T-helper 2 cell treated with Interferon-gamma antibody and Interleukin-4, amounts not matched to agents 100 ng/mL and 5 ng/mL, for 36 hours (primary cell): ENCODE measurements around the gene LMF1. TPM values are rescaled to one million over a fixed set of nuclear protein-coding genes. Genes with fewer than 3 reads are reported as not detected.

Experiments used
- intact Hi-C: fragments of 100-400 bp; cut with micrococcal nuclease; formaldehyde crosslinking; loops from one replicate; pipeline ENCODE4 v1.15.1; 2023
- total RNA-seq: library from RNA; stranded (reverse); gene quantifications from 2 replicates; pipeline ENCODE4 v1.2.3, GENCODE V29; 2022

Gene LMF1
- total RNA-seq, 1 donor from 2014 or later = 19.4 TPM

GRCh38 chr16:1003391-1004347 lies 32.9 kb upstream of the LMF1 start:
- intact Hi-C loops = no loop called here

GRCh38 chr16:1002399-1003166 lies 31.8 kb upstream of the LMF1 start:
- intact Hi-C loops = no loop called here

GRCh38 chr16:1001096-1001495 lies 30.3 kb upstream of the LMF1 start:
- intact Hi-C loops = no loop called here

GRCh38 chr16:1000608-1001007 lies 29.8 kb upstream of the LMF1 start:
- intact Hi-C loops = no loop called here

GRCh38 chr16:999677-1000076 lies 28.9 kb upstream of the LMF1 start:
- intact Hi-C loops = no loop called here

- intact Hi-C loops = no loop called here
Measured at GRCh38 chr16:998615-999014, 27.8 kb upstream of the LMF1 start.

- intact Hi-C loops = no loop called here
Measured at GRCh38 chr16:998211-998610, 27.4 kb upstream of the LMF1 start.

- intact Hi-C loops = no loop called here
Measured at GRCh38 chr16:997440-998051, 26.8 kb upstream of the LMF1 start.

- intact Hi-C loops = no loop called here
Measured at GRCh38 chr16:996681-997080, 25.9 kb upstream of the LMF1 start.

- intact Hi-C loops = no loop called here
Measured at GRCh38 chr16:995783-996182, 25.0 kb upstream of the LMF1 start.

GRCh38 chr16:995087-995486 lies 24.3 kb upstream of the LMF1 start:
- intact Hi-C loops = no loop called here

- intact Hi-C loops = no loop called here
Measured at GRCh38 chr16:993731-994130, 22.9 kb upstream of the LMF1 start.

GRCh38 chr16:991773-992172 lies 21.0 kb upstream of the LMF1 start:
- intact Hi-C loops = no loop called here

- intact Hi-C loops = no loop called here
Measured at GRCh38 chr16:991345-991744, 20.6 kb upstream of the LMF1 start.

GRCh38 chr16:990516-991291 lies 19.9 kb upstream of the LMF1 start:
- intact Hi-C loops = no loop called here

- intact Hi-C loops = no loop called here
Measured at GRCh38 chr16:989354-989814, 18.6 kb upstream of the LMF1 start.

GRCh38 chr16:988471-989353 lies 17.9 kb upstream of the LMF1 start:
- intact Hi-C loops = no loop called here

- intact Hi-C loops = no loop called here
Measured at GRCh38 chr16:987906-988305, 17.1 kb upstream of the LMF1 start.

- intact Hi-C loops = no loop called here
Measured at GRCh38 chr16:986925-987582, 16.3 kb upstream of the LMF1 start.

GRCh38 chr16:986411-986810 lies 15.6 kb upstream of the LMF1 start:
- intact Hi-C loops = no loop called here
